ENCODE results near the gene SPEG. TPM values are rescaled to one million over a fixed set of nuclear protein-coding genes. Genes with fewer than 3 reads are reported as not detected.
A peak's percentile ranks its signal among the peaks of the same experiment; 100 is the strongest.

Gene SPEG
- total and polyA plus RNA-seq, 7 donors: 6.0 to 321 (median 123) TPM

GRCh38 chr2:219449609-219450008, 15.0 kb downstream of the SPEG start:
- Histone ChIP-seq H3K4me1 (peaks cover 0 to 99% (median 91%) of the 10 kb centered on the region in 4 donors), H3K4me3 (peak overlapping the region; percentile 31 to 52 (median 48)), H3K27me3 (peaks cover 0 to 11% (median 0%) of the 10 kb centered on the region in 3 donors), H3K36me3 (peaks cover 0 to 15% (median 3%) of the 10 kb centered on the region in 4 donors), H3K9me3 (no peaks in the 10 kb centered on the region), H3K27ac (peak overlapping the region; percentile 96 to 99 (median 99))
- 76 to 90% methylated on average over 5 of the region's 5 CpGs for WGBS, 2 donors
- TF ChIP-seq EP300 (IDR thresholded peaks at IDR 0.05): no peak
- TF ChIP-seq CTCF (IDR thresholded peaks at IDR 0.05): no peak
- TF ChIP-seq POLR2A (IDR thresholded peaks at IDR 0.05): no peak
- intact Hi-C loops (cut with DNase I): loop anchor here (5.0 kb wide), 1 partner anchor 42 kb away; no protein-coding TSS in a partner anchor
- no peak for DNase-seq

- peaks cover 0 to 32% (median 3%) of the 10 kb centered on the region in 4 donors for H3K36me3 ChIP-seq
- peak in 1 of 2 donors; percentile 13 for TF ChIP-seq POLR2A (IDR thresholded peaks at IDR 0.05)
- no peak for TF ChIP-seq CTCF (IDR thresholded peaks at IDR 0.05)
- no peak for TF ChIP-seq EP300 (IDR thresholded peaks at IDR 0.05)
- peak in 3 of 4 donors; percentile 22 to 73 (median 73) for TF ChIP-seq POLR2AphosphoS5 (IDR thresholded peaks at IDR 0.05)
- H3K4me3 ChIP-seq: peak overlapping the region; percentile 8 to 52 (median 48)
- DNase-seq: peak; percentile 96
- peaks cover 0 to 99% (median 87%) of the 10 kb centered on the region in 4 donors for H3K4me1 ChIP-seq
- intact Hi-C loops (cut with DNase I): loop anchor here (2.0 to 5.0 kb wide), 2 partner anchors 45 kb away; a partner anchor contains a TSS
- peaks cover 0 to 11% (median 0%) of the 10 kb centered on the region in 3 donors for H3K27me3 ChIP-seq
- H3K9me3 ChIP-seq: no peaks in the 10 kb centered on the region
- H3K27ac ChIP-seq: peak overlapping the region; percentile 96 to 99 (median 99)
- WGBS, 2 donors: 70 to 79% methylated on average over 18 of the region's 18 CpGs
Observed at GRCh38 chr2:219451661-219452360, 17.2 kb downstream of the SPEG start.

GRCh38 chr2:219452361-219453317, 18.0 kb downstream of the SPEG start:
- H3K9me3 ChIP-seq: no peaks in the 10 kb centered on the region
- intact Hi-C loops (cut with DNase I): loop anchor here (2.0 to 5.0 kb wide), 2 partner anchors 44 to 45 kb away; a partner anchor contains a TSS
- H3K4me1 ChIP-seq: peaks cover 0 to 99% (median 84%) of the 10 kb centered on the region in 4 donors
- peak overlapping the region; percentile 96 to 99 (median 99) for H3K27ac ChIP-seq
- peaks cover 0 to 41% (median 6%) of the 10 kb centered on the region in 4 donors for H3K36me3 ChIP-seq
- 76 to 77% methylated on average over 23 of the region's 23 CpGs for WGBS, 2 donors
- peak; percentile 88 to 100 (median 97) for TF ChIP-seq EP300 (IDR thresholded peaks at IDR 0.05)
- TF ChIP-seq CTCF (IDR thresholded peaks at IDR 0.05): no peak
- TF ChIP-seq POLR2AphosphoS5 (IDR thresholded peaks at IDR 0.05): peak; percentile 76 to 91 (median 80)
- TF ChIP-seq POLR2A (IDR thresholded peaks at IDR 0.05): peak in 1 of 2 donors; percentile 58
- H3K4me3 ChIP-seq: peak overlapping the region in 3 of 4 donors; percentile 47 to 52 (median 50)
- DNase-seq: peak; percentile 95
- peaks cover 0 to 11% (median 0%) of the 10 kb centered on the region in 3 donors for H3K27me3 ChIP-seq

Measured in sigmoid colon (tissue), 7 donors.